WTC11 (cell line): ENCODE data around the gene EXOSC2. TPM values are rescaled to one million over a fixed set of nuclear protein-coding genes. Genes with fewer than 3 reads are reported as not detected.

Experiments used
- ATAC-seq: fragments of 200-7000 bp; cut with Tn5 transposase; 2 replicates; pipeline ENCODE4 v1.10.0; 2021; ENCODE audit warnings: mild to moderate bottlenecking, moderate library complexity
- CTCF ChIA-PET: fragments of 300-600 bp; sonication (Branson Sonifier 250); formaldehyde crosslinking; loops from one replicate; lab custom pipeline; 2021; ENCODE audit warnings: antibody characterized with exemption; lab: Charles Lee
- POLR2A ChIA-PET: fragments of 350-600 bp; sonication (Branson Sonifier 250); formaldehyde crosslinking; loops from one replicate; lab custom pipeline; 2021; ENCODE audit warnings: antibody characterized with exemption; lab: Charles Lee
- DNase-seq: peaks from one replicate; pipeline ENCODE4 v3.0.0; 2021; ENCODE audit warnings: low spot score
- H3K27ac Mint-ChIP-seq: 2 replicates; pipeline ENCODE4 v1.8.0; 2021; ENCODE audit warnings: mixed read lengths
- H3K27me3 Mint-ChIP-seq: 2 replicates; pipeline ENCODE4 v1.8.0; 2021; ENCODE audit warnings: low read depth, mild to moderate bottlenecking, moderate library complexity, mixed read lengths
- H3K36me3 Mint-ChIP-seq: 2 replicates; pipeline ENCODE4 v1.8.0; 2021; ENCODE audit warnings: mixed read lengths
- H3K4me1 Mint-ChIP-seq: 2 replicates; pipeline ENCODE4 v1.8.0; 2022; ENCODE audit warnings: mixed read lengths
- H3K4me3 Mint-ChIP-seq: 2 replicates; pipeline ENCODE4 v1.8.0; 2021; ENCODE audit warnings: mild to moderate bottlenecking, moderate library complexity, mixed read lengths
- H3K9me3 Mint-ChIP-seq: 2 replicates; pipeline ENCODE4 v1.8.0; 2021; ENCODE audit warnings: mixed read lengths
- ARID4B ChIP-seq: sonication (generic); formaldehyde crosslinking; IDR thresholded peaks from 2 replicates; pipeline ENCODE4 v1.8.0; 2023; ENCODE audit warnings: missing genetic modification reagents, mild to moderate bottlenecking, borderline replicate concordance
- ATF6 ChIP-seq: sonication (generic); formaldehyde crosslinking; IDR thresholded peaks from 2 replicates; pipeline ENCODE4 v1.8.1; 2023; ENCODE audit warnings: mild to moderate bottlenecking, missing genetic modification reagents
- CREB1 ChIP-seq: sonication (generic); formaldehyde crosslinking; IDR thresholded peaks from 2 replicates; pipeline ENCODE4 v1.8.0; 2023; ENCODE audit warnings: mild to moderate bottlenecking, missing genetic modification reagents
- FOXK1 ChIP-seq: sonication (generic); formaldehyde crosslinking; IDR thresholded peaks from 2 replicates; pipeline ENCODE4 v1.8.0; 2022; ENCODE audit warnings: mild to moderate bottlenecking, moderate library complexity, missing genetic modification reagents
- GABPB1 ChIP-seq: sonication (generic); formaldehyde crosslinking; IDR thresholded peaks from 2 replicates; pipeline ENCODE4 v1.8.1; 2023; ENCODE audit warnings: mild to moderate bottlenecking, missing genetic modification reagents
- GTF2I ChIP-seq: fragments of 250-450 bp; sonication (Bioruptor Pico); conservative IDR thresholded peaks from 2 replicates; pipeline ENCODE4 v1.4.0; 2021; ENCODE audit warnings: mild to moderate bottlenecking
- HMGA2 ChIP-seq: fragments of 250-450 bp; sonication (Bioruptor Pico); IDR thresholded peaks from 2 replicates; pipeline ENCODE4 v1.4.0; 2021; ENCODE audit warnings: mild to moderate bottlenecking, moderate library complexity
- IRF2 ChIP-seq: sonication (generic); formaldehyde crosslinking; IDR thresholded peaks from 2 replicates; pipeline ENCODE4 v1.8.0; 2022; ENCODE audit warnings: low read depth, missing genetic modification reagents, borderline replicate concordance
- MLX ChIP-seq: sonication (generic); formaldehyde crosslinking; IDR thresholded peaks from 2 replicates; pipeline ENCODE4 v1.8.1; 2023; ENCODE audit warnings: mild to moderate bottlenecking, missing genetic modification reagents, moderate library complexity
- NFE2L1 ChIP-seq: sonication (generic); formaldehyde crosslinking; IDR thresholded peaks from 2 replicates; pipeline ENCODE4 v1.8.1; 2023; ENCODE audit warnings: missing genetic modification reagents
- NR1H2 ChIP-seq: sonication (generic); formaldehyde crosslinking; IDR thresholded peaks from 2 replicates; pipeline ENCODE4 v1.9.0; 2021; ENCODE audit warnings: mild to moderate bottlenecking, moderate library complexity, missing genetic modification reagents
- NR3C1 ChIP-seq: sonication (generic); formaldehyde crosslinking; conservative IDR thresholded peaks from 2 replicates; pipeline ENCODE4 v1.8.1; 2023; ENCODE audit warnings: low read depth, mild to moderate bottlenecking, missing genetic modification reagents
- PREB ChIP-seq: sonication (generic); formaldehyde crosslinking; IDR thresholded peaks from 2 replicates; pipeline ENCODE4 v1.8.1; 2022; ENCODE audit warnings: mild to moderate bottlenecking, missing genetic modification reagents, moderate library complexity, borderline replicate concordance
- SOX15 ChIP-seq: fragments of 250-450 bp; sonication (Bioruptor Pico); IDR thresholded peaks from 2 replicates; pipeline ENCODE4 v1.9.0; 2021; ENCODE audit warnings: mild to moderate bottlenecking
- SP1 ChIP-seq: sonication (generic); formaldehyde crosslinking; conservative IDR thresholded peaks from 2 replicates; pipeline ENCODE4 v1.8.1; 2022; ENCODE audit warnings: missing genetic modification reagents
- TEAD4 ChIP-seq: sonication (generic); formaldehyde crosslinking; IDR thresholded peaks from 2 replicates; pipeline ENCODE4 v1.8.0; 2022; ENCODE audit warnings: mild to moderate bottlenecking, missing genetic modification reagents
- TP53 ChIP-seq: sonication (generic); formaldehyde crosslinking; IDR thresholded peaks from 2 replicates; pipeline ENCODE4 v1.8.1; 2023; ENCODE audit warnings: mild to moderate bottlenecking, missing genetic modification reagents
- USF1 ChIP-seq: sonication (generic); formaldehyde crosslinking; IDR thresholded peaks from 2 replicates; pipeline ENCODE4 v1.8.0; 2022; ENCODE audit warnings: mild to moderate bottlenecking, missing genetic modification reagents
- ZBTB21 ChIP-seq: sonication (generic); formaldehyde crosslinking; IDR thresholded peaks from 2 replicates; pipeline ENCODE4 v1.8.1; 2023; ENCODE audit warnings: mild to moderate bottlenecking, missing genetic modification reagents, borderline replicate concordance
- ZSCAN18 ChIP-seq: fragments of 250-450 bp; sonication (Bioruptor Pico); IDR thresholded peaks from 2 replicates; pipeline ENCODE4 v2.1.2; 2022; ENCODE audit warnings: mild to moderate bottlenecking, moderate library complexity
- total RNA-seq: library from RNA; stranded (reverse); gene quantifications from 3 replicates; pipeline ENCODE4 v1.2.3, GENCODE V29; 2021

EXOSC2 gene
- total RNA-seq, 1 experiment from 2014 or later, result 76.1 TPM

GRCh38 chr9:130729145-130729544, 35.6 kb downstream of the EXOSC2 start (continued):
- no peak for TF ChIP-seq ARID4B (CRISPR knock-in tag)

- Mint-ChIP-seq H3K9me3 (peaks cover 5% of the 10 kb centered on the region), H3K4me1 (peaks cover 23% of the 10 kb centered on the region), H3K4me3 (no peak overlapping the region), H3K27ac (peak overlapping the region; percentile 61), H3K27me3 (no peaks in the 10 kb centered on the region), H3K36me3 (peaks cover 7% of the 10 kb centered on the region)
- TF ChIP-seq ZBTB21 (CRISPR knock-in tag) (no peak), TEAD4 (CRISPR knock-in tag) (no peak), NR3C1 (CRISPR knock-in tag) (no peak), MLX (CRISPR knock-in tag) (no peak), ATF6 (CRISPR knock-in tag) (no peak), FOXK1 (no peak), SP1 (CRISPR knock-in tag) (no peak), NR1H2 (CRISPR knock-in tag) (no peak), PREB (CRISPR knock-in tag) (no peak), GTF2I (CRISPR knock-in tag) (no peak), GABPB1 (CRISPR knock-in tag) (no peak), TP53 (CRISPR knock-in tag) (no peak), USF1 (no peak), ZSCAN18 (CRISPR knock-in tag) (no peak), IRF2 (CRISPR knock-in tag) (no peak), NFE2L1 (CRISPR knock-in tag) (no peak), SOX15 (CRISPR knock-in tag) (no peak), HMGA2 (no peak), CREB1 (CRISPR knock-in tag) (no peak)
- DNase-seq (no peak), ATAC-seq (no peak)
- POLR2A ChIA-PET, result no interaction called here
- CTCF ChIA-PET, result interaction anchor here (0.6 to 1.9 kb wide), 9 partner anchors 17 to 135 kb away, joined by 3 to 14 read pairs (median 5); no protein-coding TSS in a partner anchor
Measured at GRCh38 chr9:130731355-130731754, 37.8 kb downstream of the EXOSC2 start.
